CD4-positive, alpha-beta T cell treated with Interferon alpha-2 for 1 hour (primary cell): ENCODE results near the gene CAD.

Experiments
- DNase-seq, 2 donors: peaks; one replicate each; pipeline ENCODE4 v3.0.0-alpha.2; 2020 to 2022

CAD gene

GRCh38 chr2:27284996-27285395, 67.8 kb downstream of the CAD start:
- DNase-seq: no peak

- DNase-seq: no peak
Observed at GRCh38 chr2:27285481-27285880, 68.3 kb downstream of the CAD start.

- DNase-seq: no peak
Observed at GRCh38 chr2:27288610-27289009, 71.4 kb downstream of the CAD start.

- no peak for DNase-seq
Observed at GRCh38 chr2:27290549-27290948, 73.4 kb downstream of the CAD start.

GRCh38 chr2:27291865-27292264, 74.7 kb downstream of the CAD start:
- no peak for DNase-seq
